K562 (cell line): ENCODE measurements around the gene C19orf12. TPM values are rescaled to one million over a fixed set of nuclear protein-coding genes. Genes with fewer than 3 reads are reported as not detected.

ENCODE experiments used
- ATAC-seq: fragments of 200-7000 bp; cut with Tn5 transposase; 3 replicates; pipeline ENCODE4 v1.9.1; 2020; ENCODE audit warnings: moderate library complexity
- BruUV-seq: library from RNA; stranded (reverse); fragments of 400-500 nt; replicated peaks from 2 replicates; lab custom pipeline; 2021; lab: Mats Ljungman, UMichigan
- CTCF ChIA-PET: fragments of 300-600 bp; formaldehyde crosslinking; extraction: SDS; loops from one replicate; lab custom pipeline; 2021; ENCODE audit warnings: low intra/inter-chr PET ratio; lab: Yijun Ruan, JAX
- POLR2A ChIA-PET: fragments of 300-600, 350-650 bp; sonication (Branson Sonifier 250); formaldehyde crosslinking; extraction: SDS; loops from one replicate; lab custom pipeline; 2021; ENCODE audit warnings: antibody characterized with exemption, inconsistent platforms; lab: Yijun Ruan, JAX
- DNase-seq, 4 experiments: peaks; one replicate each; pipeline versions ENCODE4 v3.0.0 to v3.0.0-alpha.2; 2011 to 2018; ENCODE audit warnings: low spot score in 3 of 4, mixed read lengths in 3 of 4; ENCODE audit errors: extremely low read depth in 1 of 4
- FAIRE-seq: peaks from 2 replicates; lab custom pipeline; 2011; peaks lifted over from hg19 to GRCh38; lab: Jason Lieb, UNC
- H2AFZ ChIP-seq: 2 replicates; pipeline ENCODE4 v1.6.0; 2011; ENCODE audit warnings: low read depth, low read length, control low read depth, inconsistent platforms
- H3K27ac ChIP-seq: fragments of 200-600 bp; 3 replicates; pipeline ENCODE4 v1.8.0; 2011; ENCODE audit warnings: low read depth, mild to moderate bottlenecking, control low read depth, inconsistent platforms, low read length, moderate library complexity, mixed read lengths; ENCODE audit errors: extremely low read depth
- H3K27me3 ChIP-seq, 2 experiments: fragments of 300-600 bp in 1 of 2; 2 replicates in 1 of 2; 3 replicates in 1 of 2; pipeline versions ENCODE4 v1.6.0 to v1.8.0; 2011; ENCODE audit warnings: inconsistent platforms in 2 of 2, low read length in 2 of 2, mild to moderate bottlenecking in 1 of 2, mixed read lengths in 1 of 2, moderate library complexity in 1 of 2; ENCODE audit not compliant: control insufficient read depth in 2 of 2, insufficient read depth in 2 of 2
- H3K36me3 ChIP-seq: fragments of 300-600 bp; 3 replicates; pipeline ENCODE4 v1.8.0; 2011; ENCODE audit warnings: mild to moderate bottlenecking, low read length, inconsistent platforms; ENCODE audit not compliant: control insufficient read depth, insufficient read depth
- H3K4me1 ChIP-seq, 2 experiments: fragments of 200-600 bp in 1 of 2; replicated peaks in 1 of 2; 2 replicates in 1 of 2; 3 replicates in 1 of 2; pipeline versions ENCODE4 v1.5.1 to v1.8.0; 2011; ENCODE audit warnings: inconsistent platforms in 2 of 2, low read length in 2 of 2, mild to moderate bottlenecking in 1 of 2, mixed read lengths in 1 of 2, moderate library complexity in 1 of 2; ENCODE audit not compliant: control insufficient read depth in 2 of 2, insufficient read depth in 2 of 2
- H3K4me2 ChIP-seq: 2 replicates; pipeline ENCODE4 v1.6.1; 2011; ENCODE audit warnings: low read length, control low read depth, inconsistent platforms, mixed read lengths; ENCODE audit not compliant: insufficient read depth
- H3K4me3 ChIP-seq: fragments of 200-600 bp; sonication (generic), shearing (Covaris generic); 2 replicates; pipeline ENCODE4 v1.5.1; 2016; ENCODE audit warnings: control low read depth, inconsistent platforms
- H3K79me2 ChIP-seq: fragments of 200-600 bp; 3 replicates; pipeline ENCODE4 v1.8.0; 2011; ENCODE audit warnings: low read length, inconsistent platforms; ENCODE audit not compliant: control insufficient read depth, insufficient read depth
- H3K9ac ChIP-seq, 2 experiments: 2 replicates each; pipeline versions ENCODE4 v1.6.0 to v1.6.1; 2011; ENCODE audit warnings: low read depth in 2 of 2, low read length in 2 of 2, control low read depth in 1 of 2, inconsistent platforms in 1 of 2, mild to moderate bottlenecking in 1 of 2, mixed read lengths in 1 of 2; ENCODE audit not compliant: insufficient read depth in 1 of 2
- H3K9me1 ChIP-seq: one replicate; pipeline ENCODE4 v1.6.0; 2011; ENCODE audit warnings: inconsistent platforms, mild to moderate bottlenecking, low read length, moderate library complexity; ENCODE audit not compliant: control insufficient read depth, insufficient read depth
- H3K9me3 ChIP-seq: replicated peaks from 2 replicates; pipeline ENCODE4 v1.5.1; 2011; ENCODE audit warnings: low read depth, low read length, inconsistent platforms; ENCODE audit not compliant: control insufficient read depth, insufficient read depth
- H4K20me1 ChIP-seq: replicated peaks from 2 replicates; pipeline ENCODE4 v1.6.1; 2011; ENCODE audit warnings: low read length, inconsistent platforms, mixed read lengths; ENCODE audit not compliant: control insufficient read depth, insufficient read depth
- ARHGAP35 ChIP-seq: fragments of 450-650 bp; IDR thresholded peaks from 2 replicates; pipeline ENCODE4 v1.6.1; 2018; ENCODE audit not compliant: partially characterized antibody
- CBFA2T3 ChIP-seq: fragments of 450-650 bp; IDR thresholded peaks from 2 replicates; pipeline ENCODE4 v1.6.1; 2017
- ETV1 ChIP-seq: fragments of 450-650 bp; conservative IDR thresholded peaks from 2 replicates; pipeline ENCODE4 v1.6.1; 2016; ENCODE audit warnings: missing genetic modification characterization, control low read depth, low read depth, missing compliant biosample characterization
- FOXK1 ChIP-seq: sonication (generic); formaldehyde crosslinking; IDR thresholded peaks from 2 replicates; pipeline ENCODE4 v1.8.0; 2022; ENCODE audit warnings: missing genetic modification reagents, mild to moderate bottlenecking, borderline replicate concordance
- LARP7 ChIP-seq: fragments of 450-650 bp; IDR thresholded peaks from 2 replicates; pipeline ENCODE4 v1.6.1; 2016
- THAP7 ChIP-seq: fragments of 250-450 bp; sonication (Bioruptor Pico); IDR thresholded peaks from 2 replicates; pipeline ENCODE4 v1.5.0; 2021
- ZNF740 ChIP-seq, 3 experiments: fragments of 200-800 bp in 1 of 3; sonication (Bioruptor generic) in 1 of 3; sonication (generic) in 1 of 3; formaldehyde crosslinking in 1 of 3; IDR thresholded peaks; 2 replicates each; pipeline versions ENCODE4 v1.6.1 to v1.8.0; 2016 to 2022; ENCODE audit warnings: mild to moderate bottlenecking in 2 of 3, missing compliant biosample characterization in 2 of 3, missing genetic modification characterization in 2 of 3, missing genetic modification reagents in 1 of 3
- ZNF764 ChIP-seq: fragments of 250-450 bp; sonication (Bioruptor Pico); IDR thresholded peaks from 2 replicates; pipeline ENCODE4 v1.4.0; 2020; ENCODE audit warnings: low read depth, mild to moderate bottlenecking, moderate library complexity
- WGBS: fragments of 100-300 bp; shearing (Covaris generic); methylation state at CpG from one replicate; pipeline ENCODE4 v1.1.6; 2016; ENCODE audit warnings: low coverage, mixed read lengths; ENCODE audit not compliant: insufficient coverage; ENCODE audit errors: missing lambda C conversion rate; 5-methylcytosine and 5-hydroxymethylcytosine counted together
- in situ Hi-C: fragments of 300-500 bp; cut with MboI; formaldehyde crosslinking; loops from 4 replicates; pipeline ENCODE4 v1.15.0; 2018; ENCODE audit warnings: inconsistent platforms, mixed read lengths
- intact Hi-C: fragments of 100-400 bp; cut with micrococcal nuclease; formaldehyde crosslinking; loops from 2 replicates; pipeline ENCODE4 v1.14.2; 2022
- polyA plus RNA-seq, 8 experiments: library from polyadenylated mRNA; depleted of rRNA in 4 of 8; stranded (reverse) in 5 of 8; unstranded in 3 of 8; fragments of >200 nt; fragmentation: Nextera tagmentation in 2 of 8; fragmentation: Illumina TruSeq in 1 of 8; extraction: Ambion mirVana in 2 of 8; extraction: Trizol in 1 of 8; gene quantifications; 2 replicates each; pipeline versions ENCODE4 v1.2.1 to v1.2.3, GENCODE V29; 2011 to 2014; ENCODE audit warnings: inconsistent platforms in 1 of 8, missing spikeins in 1 of 8
- total RNA-seq, 7 experiments: library from RNA; depleted of rRNA in 6 of 7; stranded (reverse); fragments of >200 nt in 6 of 7; fragmentation: Illumina TruSeq in 2 of 7; extraction: Trizol in 2 of 7; gene quantifications; 2 replicates each; pipeline versions ENCODE4 v1.2.1 to v1.2.3, GENCODE V29; 2011 to 2021; ENCODE audit warnings: low replicate concordance in 1 of 7
- TF ChIP-seq, protein P1 (sequence below): sonication (generic); formaldehyde crosslinking; IDR thresholded peaks from 2 replicates; pipeline ENCODE4 v1.8.0; 2022; ENCODE audit warnings: mild to moderate bottlenecking, low read depth, missing genetic modification reagents
- TF ChIP-seq, protein P2 (sequence below): IDR thresholded peaks from 2 replicates; pipeline ENCODE4 v1.6.1; 2011; ENCODE audit warnings: borderline replicate concordance, low read depth, mild to moderate bottlenecking, moderate library complexity, low read length; ENCODE audit not compliant: insufficient read depth, poor library complexity, severe bottlenecking

The C19orf12 gene
- total and polyA plus RNA-seq, 9 of the 15 experiments (the other 6 are each of a cell fraction or from before 2014, with no cell fraction given): 1.9 to 14.5 (median 10.2) TPM

DNA sequence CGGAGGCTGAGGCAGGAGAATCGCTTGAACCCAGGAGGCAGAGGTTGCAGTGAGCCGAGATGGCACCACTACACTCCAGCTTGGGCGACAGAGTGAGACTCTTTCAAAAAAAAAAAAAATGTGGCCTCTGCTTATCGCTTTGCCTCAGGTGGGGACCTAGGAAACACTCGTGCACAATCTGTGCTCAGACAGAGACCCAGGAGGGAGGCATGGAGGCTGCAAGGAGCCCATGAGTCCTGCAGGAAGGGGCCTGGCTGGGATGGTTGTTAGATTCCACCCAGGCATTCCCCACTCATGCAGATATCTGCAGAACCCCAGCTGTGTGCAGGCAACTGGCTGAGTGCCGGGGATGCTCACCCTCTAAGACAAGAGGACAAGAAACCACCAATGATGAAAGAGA is 43.8 kb upstream of the C19orf12 start:
- BruUV-seq: no TSS peak
- Histone ChIP-seq H3K4me1 (peaks cover 0 to 9% of the 10 kb centered on the region in 2 experiments; a peak in 1 of 5 replicates), H3K4me3 (no peak overlapping the region), H3K36me3 (no peaks in the 10 kb centered on the region), H2AFZ (no peak overlapping the region), H3K27ac (no peak overlapping the region), H3K9ac (no peak overlapping the region), H3K4me2 (no peak overlapping the region), H3K79me2 (no peaks in the 10 kb centered on the region), H4K20me1 (peaks cover 4% of the 10 kb centered on the region; the same call in 1 of the 2 replicates), H3K9me1 (no peaks in the 10 kb centered on the region), H3K27me3 (peaks cover 28 to 62% of the 10 kb centered on the region in 2 experiments), H3K9me3 (no peaks in the 10 kb centered on the region)
- DNase-seq (no peak), FAIRE-seq (no peak), ATAC-seq (no peak)
- in situ Hi-C loops: no loop called here
- TF ChIP-seq, protein P1, sequence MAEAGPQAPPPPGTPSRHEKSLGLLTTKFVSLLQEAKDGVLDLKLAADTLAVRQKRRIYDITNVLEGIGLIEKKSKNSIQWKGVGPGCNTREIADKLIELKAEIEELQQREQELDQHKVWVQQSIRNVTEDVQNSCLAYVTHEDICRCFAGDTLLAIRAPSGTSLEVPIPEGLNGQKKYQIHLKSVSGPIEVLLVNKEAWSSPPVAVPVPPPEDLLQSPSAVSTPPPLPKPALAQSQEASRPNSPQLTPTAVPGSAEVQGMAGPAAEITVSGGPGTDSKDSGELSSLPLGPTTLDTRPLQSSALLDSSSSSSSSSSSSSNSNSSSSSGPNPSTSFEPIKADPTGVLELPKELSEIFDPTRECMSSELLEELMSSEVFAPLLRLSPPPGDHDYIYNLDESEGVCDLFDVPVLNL (CRISPR knock-in tag): no peak
- TF ChIP-seq CBFA2T3 (peak; percentile 52), ETV1 (tag) (no peak), ZNF764 (CRISPR knock-in tag) (no peak)
- ChIA-PET CTCF (no interaction called here), POLR2A (no interaction called here)
- WGBS: 18% methylated on average over 7 of the region's 7 CpGs
- intact Hi-C loops: no loop called here

DNA sequence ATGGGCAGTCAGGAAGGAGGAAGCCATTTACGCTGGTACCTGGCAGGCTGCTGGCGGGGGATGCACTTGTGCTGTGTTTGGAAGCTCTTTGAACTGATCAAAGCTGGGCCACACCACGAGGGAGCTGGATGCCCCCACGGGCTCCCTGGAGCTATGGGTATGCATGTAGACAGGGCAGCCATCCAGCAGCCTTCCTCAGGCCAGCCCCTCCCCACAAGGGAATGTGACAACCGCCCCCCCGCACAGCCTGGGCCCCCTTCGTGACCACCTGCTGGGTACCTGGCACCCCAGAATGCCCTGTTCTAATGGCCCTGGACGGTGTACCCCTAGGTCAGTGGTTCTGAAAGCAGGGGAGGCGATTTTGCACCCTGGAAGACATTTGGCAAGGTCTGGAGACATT is 42.5 kb upstream of the C19orf12 start:
- no peak for DNase-seq
- H3K4me2 ChIP-seq: no peak overlapping the region
- no peak overlapping the region for H3K27ac ChIP-seq
- ChIA-PET CTCF (no interaction called here), POLR2A (interaction anchor here (0.7 kb wide), 1 partner anchor 14 kb away, joined by 3 read pairs; no protein-coding TSS in a partner anchor)
- H3K4me1 ChIP-seq: peaks cover 0 to 12% of the 10 kb centered on the region in 2 experiments; a peak in 1 of 5 replicates
- no peaks in the 10 kb centered on the region for H3K79me2 ChIP-seq
- no peak for ATAC-seq
- 8% methylated on average over 9 of the region's 9 CpGs for WGBS
- peaks cover 26 to 58% of the 10 kb centered on the region in 2 experiments for H3K27me3 ChIP-seq
- H4K20me1 ChIP-seq: peaks cover 9% of the 10 kb centered on the region; the same call in 1 of the 2 replicates
- no peak overlapping the region for H2AFZ ChIP-seq
- BruUV-seq: no TSS peak
- H3K4me3 ChIP-seq: no peak overlapping the region
- FAIRE-seq: no peak
- intact Hi-C loops: no loop called here
- H3K9ac ChIP-seq: no peak overlapping the region; a peak in 1 of 4 replicates
- no peaks in the 10 kb centered on the region for H3K9me1 ChIP-seq
- no peaks in the 10 kb centered on the region for H3K36me3 ChIP-seq
- H3K9me3 ChIP-seq: no peaks in the 10 kb centered on the region
- in situ Hi-C loops: no loop called here
- TF ChIP-seq FOXK1 (CRISPR knock-in tag) (no peak), LARP7 (no peak), ZNF740 (CRISPR knock-in tag; IDR thresholded peaks at IDR 0.05) (no peak), ZNF740 (tag; IDR thresholded peaks at IDR 0.05) (no peak), ARHGAP35 (no peak), THAP7 (CRISPR knock-in tag) (no peak)
- TF ChIP-seq, protein P2, sequence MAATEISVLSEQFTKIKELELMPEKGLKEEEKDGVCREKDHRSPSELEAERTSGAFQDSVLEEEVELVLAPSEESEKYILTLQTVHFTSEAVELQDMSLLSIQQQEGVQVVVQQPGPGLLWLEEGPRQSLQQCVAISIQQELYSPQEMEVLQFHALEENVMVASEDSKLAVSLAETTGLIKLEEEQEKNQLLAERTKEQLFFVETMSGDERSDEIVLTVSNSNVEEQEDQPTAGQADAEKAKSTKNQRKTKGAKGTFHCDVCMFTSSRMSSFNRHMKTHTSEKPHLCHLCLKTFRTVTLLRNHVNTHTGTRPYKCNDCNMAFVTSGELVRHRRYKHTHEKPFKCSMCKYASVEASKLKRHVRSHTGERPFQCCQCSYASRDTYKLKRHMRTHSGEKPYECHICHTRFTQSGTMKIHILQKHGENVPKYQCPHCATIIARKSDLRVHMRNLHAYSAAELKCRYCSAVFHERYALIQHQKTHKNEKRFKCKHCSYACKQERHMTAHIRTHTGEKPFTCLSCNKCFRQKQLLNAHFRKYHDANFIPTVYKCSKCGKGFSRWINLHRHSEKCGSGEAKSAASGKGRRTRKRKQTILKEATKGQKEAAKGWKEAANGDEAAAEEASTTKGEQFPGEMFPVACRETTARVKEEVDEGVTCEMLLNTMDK: no peak
